ENCODE measurements around the gene CDH4. TPM values are rescaled to one million over a fixed set of nuclear protein-coding genes. Genes with fewer than 3 reads are reported as not detected.

Gene CDH4
- total and polyA plus RNA-seq, 2 donors from 2014 or later = 1.1 TPM; not detected in 1

GRCh38 chr20:61594198-61594597, 342.1 kb downstream of the CDH4 start:
- Histone ChIP-seq H3K4me1 (ENCODE audit: control insufficient read depth in 2 of 3, insufficient read depth in 2 of 3, low read depth in 1 of 3, low read length in 3 of 3) (no peaks in the 10 kb centered on the region), H3K27me3 (ENCODE audit: control insufficient read depth, insufficient read depth, low read length) (no peaks in the 10 kb centered on the region), H3K27ac (ENCODE audit: low read depth in 2 of 2, low read length in 2 of 2) (no peak overlapping the region), H3K9ac (ENCODE audit: low read length in 3 of 3) (no peak overlapping the region), H3K36me3 (ENCODE audit: control insufficient read depth in 2 of 3, insufficient read depth in 3 of 3, low read length in 3 of 3) (no peaks in the 10 kb centered on the region), H3K9me3 (ENCODE audit: control insufficient read depth in 2 of 3, insufficient read depth in 1 of 3, low read length in 3 of 3) (peaks cover 0 to 9% (median 6%) of the 10 kb centered on the region in 3 donors), H3K4me3 (ENCODE audit: low read length in 3 of 3) (no peak overlapping the region)
- FAIRE-seq (no peak), DNase-seq (peak in 1 of 5 donors; percentile 55)
- TF ChIP-seq, protein P1, sequence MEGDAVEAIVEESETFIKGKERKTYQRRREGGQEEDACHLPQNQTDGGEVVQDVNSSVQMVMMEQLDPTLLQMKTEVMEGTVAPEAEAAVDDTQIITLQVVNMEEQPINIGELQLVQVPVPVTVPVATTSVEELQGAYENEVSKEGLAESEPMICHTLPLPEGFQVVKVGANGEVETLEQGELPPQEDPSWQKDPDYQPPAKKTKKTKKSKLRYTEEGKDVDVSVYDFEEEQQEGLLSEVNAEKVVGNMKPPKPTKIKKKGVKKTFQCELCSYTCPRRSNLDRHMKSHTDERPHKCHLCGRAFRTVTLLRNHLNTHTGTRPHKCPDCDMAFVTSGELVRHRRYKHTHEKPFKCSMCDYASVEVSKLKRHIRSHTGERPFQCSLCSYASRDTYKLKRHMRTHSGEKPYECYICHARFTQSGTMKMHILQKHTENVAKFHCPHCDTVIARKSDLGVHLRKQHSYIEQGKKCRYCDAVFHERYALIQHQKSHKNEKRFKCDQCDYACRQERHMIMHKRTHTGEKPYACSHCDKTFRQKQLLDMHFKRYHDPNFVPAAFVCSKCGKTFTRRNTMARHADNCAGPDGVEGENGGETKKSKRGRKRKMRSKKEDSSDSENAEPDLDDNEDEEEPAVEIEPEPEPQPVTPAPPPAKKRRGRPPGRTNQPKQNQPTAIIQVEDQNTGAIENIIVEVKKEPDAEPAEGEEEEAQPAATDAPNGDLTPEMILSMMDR (IDR thresholded peaks at IDR 0.05; ENCODE audit: borderline replicate concordance, extremely low read depth, insufficient read depth) = no peak
- intact Hi-C loops (cut with DNase I) = no loop called here

GRCh38 chr20:61595216-61595615, 343.2 kb downstream of the CDH4 start:
- Histone ChIP-seq H3K4me1 (ENCODE audit: control insufficient read depth in 2 of 3, insufficient read depth in 2 of 3, low read depth in 1 of 3, low read length in 3 of 3) (no peaks in the 10 kb centered on the region), H3K9me3 (ENCODE audit: control insufficient read depth in 2 of 3, insufficient read depth in 1 of 3, low read length in 3 of 3) (peaks cover 0 to 9% (median 6%) of the 10 kb centered on the region in 3 donors), H3K27ac (ENCODE audit: low read depth in 2 of 2, low read length in 2 of 2) (no peak overlapping the region), H3K9ac (ENCODE audit: low read length in 3 of 3) (no peak overlapping the region), H3K27me3 (ENCODE audit: control insufficient read depth, insufficient read depth, low read length) (no peaks in the 10 kb centered on the region), H3K4me3 (ENCODE audit: low read length in 3 of 3) (no peak overlapping the region), H3K36me3 (ENCODE audit: control insufficient read depth in 2 of 3, insufficient read depth in 3 of 3, low read length in 3 of 3) (no peaks in the 10 kb centered on the region)
- intact Hi-C loops (cut with DNase I) = no loop called here
- DNase-seq = peak in 1 of 5 donors; percentile 37
- no peak for FAIRE-seq
- TF ChIP-seq, protein P1 (IDR thresholded peaks at IDR 0.05; ENCODE audit: borderline replicate concordance, extremely low read depth, insufficient read depth) = no peak

GRCh38 chr20:61596687-61597330, 344.7 kb downstream of the CDH4 start:
- Histone ChIP-seq H3K4me1 (ENCODE audit: control insufficient read depth in 2 of 3, insufficient read depth in 2 of 3, low read depth in 1 of 3, low read length in 3 of 3) (no peaks in the 10 kb centered on the region), H3K4me3 (ENCODE audit: low read length in 3 of 3) (no peak overlapping the region), H3K9me3 (ENCODE audit: control insufficient read depth in 2 of 3, insufficient read depth in 1 of 3, low read length in 3 of 3) (peaks cover 0 to 9% (median 6%) of the 10 kb centered on the region in 3 donors), H3K36me3 (ENCODE audit: control insufficient read depth in 2 of 3, insufficient read depth in 3 of 3, low read length in 3 of 3) (no peaks in the 10 kb centered on the region), H3K27ac (ENCODE audit: low read depth in 2 of 2, low read length in 2 of 2) (no peak overlapping the region), H3K27me3 (ENCODE audit: control insufficient read depth, insufficient read depth, low read length) (no peaks in the 10 kb centered on the region), H3K9ac (ENCODE audit: low read length in 3 of 3) (no peak overlapping the region)
- no peak for DNase-seq
- intact Hi-C loops (cut with DNase I) = no loop called here
- TF ChIP-seq, protein P1 (IDR thresholded peaks at IDR 0.05; ENCODE audit: borderline replicate concordance, extremely low read depth, insufficient read depth) = no peak
- no peak for FAIRE-seq

Data from kidney (tissue), 14 donors.